Endothelial cell of umbilical vein (primary cell): ENCODE results near the gene BAD.

Experiments used
- CTCF ChIP-seq, 2 donors: IDR thresholded peaks; 1 replicate in 1 of 2; 2 replicates in 1 of 2; pipeline ENCODE4 v1.5.1; 2011; ENCODE audit warnings: low read length in 2 of 2, mild to moderate bottlenecking in 2 of 2, moderate library complexity in 2 of 2, control low read depth in 1 of 2, inconsistent platforms in 1 of 2, low read depth in 1 of 2; ENCODE audit not compliant: insufficient read depth in 1 of 2; ENCODE audit errors: extremely low read depth in 1 of 2
- EZH2 ChIP-seq: IDR thresholded peaks from 2 replicates; pipeline ENCODE4 v1.6.1; 2012; ENCODE audit warnings: borderline replicate concordance, low read depth, mild to moderate bottlenecking, moderate library complexity, low read length, inconsistent platforms; ENCODE audit not compliant: severe bottlenecking
- FOS ChIP-seq: IDR thresholded peaks from 2 replicates; pipeline ENCODE4 v1.6.1; 2011; ENCODE audit warnings: mild to moderate bottlenecking, low read length, moderate library complexity, borderline replicate concordance; ENCODE audit not compliant: insufficient read depth
- GATA2 ChIP-seq: IDR thresholded peaks from 2 replicates; pipeline ENCODE4 v1.7.0; 2011; ENCODE audit warnings: low read depth, mild to moderate bottlenecking, moderate library complexity, mixed read lengths, low read length; ENCODE audit not compliant: insufficient read length, insufficient read depth
- JUN ChIP-seq: IDR thresholded peaks from 2 replicates; pipeline ENCODE4 v1.6.1; 2011; ENCODE audit warnings: borderline replicate concordance, low read depth; ENCODE audit not compliant: insufficient read length, insufficient read depth
- MAX ChIP-seq: IDR thresholded peaks from 2 replicates; pipeline ENCODE4 v1.6.1; 2011; ENCODE audit not compliant: insufficient read depth, insufficient read length
- POLR2A ChIP-seq: IDR thresholded peaks from 2 replicates; pipeline ENCODE4 v1.6.1; 2012; ENCODE audit warnings: low read depth, mild to moderate bottlenecking, control low read depth, low read length
- POLR2AphosphoS5 ChIP-seq: IDR thresholded peaks from 2 replicates; pipeline ENCODE4 v1.6.1; 2012; ENCODE audit warnings: low read depth, mild to moderate bottlenecking, control low read depth, low read length, moderate library complexity; ENCODE audit not compliant: insufficient read depth

GRCh38 chr11:64238999-64239398 is 45.5 kb downstream of the BAD start:
- no peak for TF ChIP-seq POLR2AphosphoS5
- TF ChIP-seq CTCF (IDR thresholded peaks at IDR 0.05; ENCODE audit: extremely low read depth in 1 of 2, insufficient read depth in 1 of 2, low read depth in 1 of 2, low read length in 2 of 2) = no peak
- no peak for TF ChIP-seq FOS
- TF ChIP-seq EZH2 = no peak
- TF ChIP-seq POLR2A = no peak
- TF ChIP-seq MAX = no peak
- no peak for TF ChIP-seq GATA2
- TF ChIP-seq JUN = no peak
